ENCODE measurements around the gene PDGFC. TPM values are rescaled to one million over a fixed set of nuclear protein-coding genes. Genes with fewer than 3 reads are reported as not detected.

Gene PDGFC
- total and polyA plus RNA-seq, 2 of the 13 experiments (the other 11 are each of a cell fraction or from before 2014, with no cell fraction given), result 4.6 to 9.1 TPM

GRCh38 chr4:156941940-156942548, 29.6 kb downstream of the PDGFC start (continued):
- TF ChIP-seq ZNF280D (CRISPR knock-in tag; IDR thresholded peaks at IDR 0.05) (no peak), DMTF1 (CRISPR knock-in tag; IDR thresholded peaks at IDR 0.05) (no peak), HMG20B (CRISPR knock-in tag; conservative IDR thresholded peaks at IDR 0.05) (0 out of 2 replicates have a peak, but pooled peaks have one; percentile 39), ZNF451 (CRISPR knock-in tag; IDR thresholded peaks at IDR 0.05) (no peak), MEIS2 (CRISPR knock-in tag; IDR thresholded peaks at IDR 0.05) (peak; percentile 72; the same call in 1 of the 2 replicates), KLF13 (CRISPR knock-in tag; IDR thresholded peaks at IDR 0.05) (no peak), ZBTB44 (CRISPR knock-in tag; IDR thresholded peaks at IDR 0.05) (no peak), CREBL2 (CRISPR knock-in tag; IDR thresholded peaks at IDR 0.05; ENCODE audit: borderline replicate concordance) (no peak), FOXO4 (CRISPR knock-in tag; conservative IDR thresholded peaks at IDR 0.05) (no peak), ZNF574 (CRISPR knock-in tag; IDR thresholded peaks at IDR 0.05) (0 out of 2 replicates have a peak, but pooled peaks have one; percentile 29), HMG20A (CRISPR knock-in tag; IDR thresholded peaks at IDR 0.05; ENCODE audit: borderline replicate concordance) (peak; percentile 78; the same call in 1 of the 2 replicates), NR2C2 (CRISPR knock-in tag; IDR thresholded peaks at IDR 0.05; ENCODE audit: borderline replicate concordance) (no peak), ZNF10 (CRISPR knock-in tag; IDR thresholded peaks at IDR 0.05; ENCODE audit: borderline replicate concordance, low read depth) (no peak), ZNF160 (CRISPR knock-in tag; IDR thresholded peaks at IDR 0.05) (no peak), POLR2AphosphoS2 (IDR thresholded peaks at IDR 0.05; ENCODE audit: low read depth, low read length) (no peak), SAP130 (CRISPR knock-in tag; IDR thresholded peaks at IDR 0.05; ENCODE audit: low read depth) (peak; percentile 72), JUND (CRISPR knock-in tag; IDR thresholded peaks at IDR 0.05) (0 out of 2 replicates have a peak, but pooled peaks have one; percentile 12), MED8 (CRISPR knock-in tag; IDR thresholded peaks at IDR 0.05; ENCODE audit: insufficient replicate concordance) (no peak)

Data from HepG2 (cell line).